NCI-H524 (cell line): ENCODE data around the gene ACTRT2.

ENCODE experiments used
- DNase-seq, 2 experiments: peaks; one replicate each; lab custom pipeline; 2025; lab: John Stamatoyannopoulos, UW

ACTRT2 gene

DNA sequence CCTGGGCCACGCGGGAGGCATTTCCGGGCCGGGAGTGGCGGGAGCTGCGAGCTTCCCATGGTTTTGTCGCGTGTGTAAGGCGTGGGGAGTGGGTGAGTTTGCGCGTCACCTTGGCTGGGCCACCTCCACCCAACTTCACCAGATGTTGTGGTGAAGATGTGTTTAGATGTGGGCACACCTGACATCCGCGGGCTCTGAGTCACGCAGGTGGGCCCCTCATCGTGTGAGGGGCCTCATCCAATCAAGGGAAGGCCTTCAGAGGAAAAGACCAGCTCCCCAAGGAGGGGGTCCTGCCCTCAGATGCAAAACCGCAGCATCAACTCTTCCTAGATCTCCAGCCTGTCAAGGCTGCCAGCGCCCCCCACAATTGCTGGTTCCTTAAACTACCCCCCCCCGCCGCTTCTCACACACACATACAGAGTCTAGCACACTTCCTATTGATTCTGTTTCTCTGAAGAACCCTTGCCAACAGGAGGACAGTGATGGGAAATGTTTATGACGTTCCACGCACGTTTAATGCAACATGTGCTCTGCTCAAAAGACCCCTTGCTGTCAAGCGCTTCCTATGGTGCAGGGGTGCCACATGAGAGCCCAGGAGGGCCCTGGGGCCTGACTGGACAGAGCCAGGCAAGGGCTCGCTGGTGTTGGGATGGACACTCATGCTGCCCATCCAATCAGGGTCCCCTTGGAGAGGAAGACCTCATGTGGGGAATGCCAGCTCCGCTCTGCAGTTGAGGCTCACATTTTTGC, 11.9 kb downstream of the ACTRT2 start:
- no peak for DNase-seq

DNA sequence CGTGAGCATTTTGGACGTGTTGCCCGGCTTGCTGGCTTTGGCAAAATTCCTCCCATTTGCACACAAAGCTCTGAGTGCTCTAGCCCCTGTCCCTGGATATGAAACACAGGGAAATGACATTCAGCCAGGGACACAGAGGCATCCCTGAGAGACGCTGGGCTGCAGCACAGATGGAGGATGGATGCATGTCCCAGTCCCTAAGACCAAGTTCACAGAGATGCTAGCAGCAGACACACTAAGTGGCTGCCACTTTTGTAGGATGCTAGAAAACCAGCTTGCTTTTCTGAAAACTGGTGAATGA, 12.5 kb downstream of the ACTRT2 start:
- DNase-seq: no peak

- DNase-seq: no peak
Observed at GRCh38 chr1:3034162-3034561, 12.9 kb downstream of the ACTRT2 start.

DNA sequence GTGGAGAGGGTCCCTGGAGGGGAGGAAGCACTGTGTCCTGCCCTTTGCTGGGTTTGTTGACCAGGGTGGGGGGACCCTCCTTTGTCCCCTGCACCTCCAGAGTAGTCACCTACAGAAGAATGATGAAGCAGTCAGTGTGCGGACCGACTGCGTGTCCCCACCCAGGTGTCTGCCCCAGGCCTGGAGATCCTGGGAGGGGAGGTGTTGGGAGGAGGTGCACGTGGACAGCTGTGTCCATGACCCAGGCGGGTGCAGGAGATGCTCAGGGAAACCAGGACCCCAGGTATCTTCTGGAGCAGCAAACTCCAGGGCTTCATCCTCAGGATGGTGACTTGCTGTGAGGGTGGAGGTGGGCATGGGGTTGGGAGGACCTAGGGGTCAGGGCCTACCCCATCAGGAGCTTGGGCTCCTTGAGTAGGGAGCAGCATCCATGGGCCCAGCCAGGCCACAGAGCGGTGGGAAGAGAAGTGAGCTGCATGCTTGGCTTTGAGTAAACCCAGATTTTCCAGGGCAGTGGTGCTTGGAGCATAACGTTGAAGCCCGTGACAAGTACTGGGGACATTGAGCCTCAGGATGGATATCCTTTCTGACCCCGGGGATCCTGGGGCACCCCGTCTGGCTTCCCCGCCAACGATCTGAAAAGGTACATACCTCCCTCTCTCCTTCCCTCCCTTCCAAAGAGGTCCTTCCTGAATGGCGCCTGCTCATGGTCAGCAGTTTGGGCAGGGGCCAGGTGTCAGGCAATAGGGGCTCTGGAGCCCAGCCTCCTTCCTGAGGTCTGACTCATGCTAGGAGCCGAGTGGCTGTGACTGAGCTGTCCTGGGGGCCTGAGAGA, 13.7 kb downstream of the ACTRT2 start:
- DNase-seq: no peak

DNA sequence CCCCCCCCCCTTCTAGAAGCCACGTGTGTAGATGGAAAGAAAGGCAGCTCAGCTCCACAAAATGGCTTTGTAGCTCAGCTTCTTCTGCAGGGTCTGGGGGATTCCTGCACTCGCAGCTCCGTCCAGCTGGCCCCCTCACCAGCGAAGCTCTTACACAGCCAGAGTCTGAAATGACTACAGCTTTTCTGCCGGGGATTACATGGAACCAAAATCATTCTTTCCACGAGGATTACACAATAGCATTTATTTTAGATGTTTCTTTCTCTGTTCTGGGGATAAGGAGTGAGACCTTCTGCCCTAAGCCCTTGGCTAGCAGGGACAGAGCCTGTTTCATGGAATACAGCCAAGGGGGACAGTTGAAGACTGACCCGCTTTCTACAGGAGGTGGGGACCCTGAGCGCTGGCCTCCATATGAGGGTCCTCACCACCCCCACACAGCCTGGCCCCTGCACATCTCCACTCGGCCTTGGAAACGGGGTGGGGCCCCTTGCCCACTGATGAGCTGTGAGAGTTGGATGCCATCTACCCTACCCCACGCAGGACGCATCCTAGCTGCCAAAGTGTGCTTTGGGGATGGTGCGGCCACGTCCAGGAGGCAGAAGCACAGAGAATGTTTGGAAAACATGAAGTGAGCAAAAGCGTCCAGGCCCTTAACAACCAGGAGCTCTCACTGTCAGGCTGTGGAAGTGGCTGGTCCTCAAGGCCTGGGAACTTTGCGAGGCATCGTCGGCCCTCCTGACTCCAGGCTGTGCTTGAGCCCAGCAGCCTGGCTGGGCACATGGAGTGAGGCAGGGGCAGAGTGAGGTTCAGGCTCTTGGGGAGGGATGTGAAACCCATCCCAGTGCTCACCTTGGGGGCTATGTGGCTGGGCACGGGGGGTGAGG, 14.5 kb downstream of the ACTRT2 start:
- DNase-seq: no peak

DNA sequence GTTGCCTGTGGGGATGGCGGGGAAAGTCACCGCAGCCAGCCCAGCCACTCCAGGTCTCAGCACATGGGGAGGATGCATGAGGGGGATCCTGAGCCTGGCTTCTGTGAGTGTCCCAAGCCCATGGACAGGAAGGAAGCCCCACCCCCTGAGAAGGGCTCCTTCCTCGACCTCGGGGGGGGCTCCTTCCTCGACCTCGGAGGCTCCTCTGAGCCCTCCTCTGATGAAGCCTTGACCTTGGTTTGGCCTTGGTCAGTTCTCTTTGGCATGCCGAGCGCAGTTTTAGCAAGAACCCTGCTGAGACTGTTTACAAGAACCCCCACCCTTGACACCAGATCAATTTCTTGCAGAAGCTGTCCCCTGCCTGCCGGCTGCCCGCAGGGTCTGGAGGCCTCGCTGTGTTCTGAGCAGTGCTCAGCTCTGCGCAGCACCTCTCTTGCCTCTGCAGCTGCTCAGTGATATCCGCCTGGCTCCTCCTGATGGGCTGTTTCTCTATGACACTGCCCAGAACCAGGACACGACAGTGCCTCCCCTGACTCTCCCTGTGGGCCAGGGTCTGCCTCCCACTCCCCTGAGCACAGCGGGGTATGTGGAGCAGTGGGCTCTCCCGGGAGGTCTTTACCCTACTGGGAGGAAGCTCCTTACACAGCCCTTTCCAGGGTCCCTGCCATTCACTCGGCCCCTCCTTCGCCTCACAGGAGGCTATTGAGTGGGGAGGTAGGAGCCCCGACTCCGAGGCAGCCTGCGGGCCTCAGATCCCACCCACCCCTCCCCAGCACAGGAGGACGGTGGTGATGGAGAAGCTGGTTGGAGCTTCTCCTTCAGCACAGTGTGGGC, 15.4 kb downstream of the ACTRT2 start:
- DNase-seq: no peak

DNA sequence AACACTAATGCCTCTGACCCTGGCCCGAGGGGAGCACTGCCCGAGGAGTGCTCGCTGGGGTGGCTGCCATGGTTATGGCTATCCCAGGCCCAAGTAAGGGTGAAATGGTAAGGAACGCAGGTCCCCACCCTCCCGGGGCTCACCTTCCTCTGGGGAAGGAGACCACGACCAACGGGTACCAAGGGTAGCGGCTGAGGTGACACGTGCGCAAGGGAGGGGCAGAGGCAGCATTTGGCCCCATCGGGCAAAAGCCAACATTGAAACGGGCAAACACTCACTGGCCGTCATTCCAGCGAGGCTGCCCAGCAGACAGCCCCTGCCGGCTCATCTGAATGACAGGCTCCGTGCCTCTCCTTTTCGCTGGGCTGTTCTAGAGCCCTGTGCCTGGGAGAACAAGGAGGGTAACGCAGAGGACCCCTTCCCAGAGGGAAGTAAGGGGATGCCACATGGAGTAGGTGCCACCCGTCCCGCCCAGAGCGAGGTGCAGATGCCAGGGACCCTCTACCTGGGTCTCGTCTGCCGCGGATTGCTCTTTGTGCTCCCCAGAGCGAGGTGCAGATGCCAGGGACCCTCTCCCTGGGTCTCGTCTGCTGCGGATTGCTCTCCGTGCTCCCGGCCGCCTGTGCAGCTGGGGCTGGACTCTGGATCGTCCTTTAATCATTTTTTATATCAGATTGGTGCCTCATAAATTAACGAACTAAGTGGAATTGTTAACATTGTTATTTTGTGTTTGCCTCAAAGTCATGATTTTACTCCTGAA, 16.2 kb downstream of the ACTRT2 start:
- DNase-seq: no peak

GRCh38 chr1:3038113-3038551, 16.9 kb downstream of the ACTRT2 start:
- DNase-seq: no peak

DNA sequence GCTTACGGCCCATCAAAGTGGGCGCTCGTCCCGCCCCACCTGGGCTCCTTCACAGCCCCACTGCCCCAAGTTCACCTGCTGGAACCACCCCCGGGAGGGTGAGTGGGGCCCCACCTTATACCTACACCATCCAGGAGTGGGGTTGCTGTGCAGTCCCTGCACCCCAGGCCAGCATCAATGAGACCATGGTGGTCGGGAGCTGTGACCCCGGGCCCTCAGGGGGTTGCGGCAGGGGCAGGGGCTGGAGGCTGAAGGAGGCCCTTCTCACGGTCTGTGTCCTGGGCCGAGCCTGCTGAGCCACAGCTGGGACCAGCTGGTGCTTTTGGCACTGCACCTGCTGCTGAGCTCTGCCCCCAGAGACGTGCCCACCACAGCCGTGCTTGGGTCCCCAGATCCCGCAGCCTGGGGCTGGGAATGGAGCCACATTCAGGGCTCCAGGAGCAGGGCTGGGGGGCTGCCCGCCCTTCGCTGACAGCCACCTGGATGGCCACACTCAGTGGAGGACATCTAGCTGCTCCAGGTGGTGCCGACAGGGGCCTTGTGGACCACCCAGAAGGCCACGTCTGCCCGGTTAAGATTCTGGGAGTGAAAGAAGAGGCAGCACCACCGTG, 17.4 kb downstream of the ACTRT2 start:
- no peak for DNase-seq

- DNase-seq: no peak
Observed at GRCh38 chr1:3040004-3040403, 18.7 kb downstream of the ACTRT2 start.

GRCh38 chr1:3042481-3042880, 21.2 kb downstream of the ACTRT2 start:
- DNase-seq: no peak

DNA sequence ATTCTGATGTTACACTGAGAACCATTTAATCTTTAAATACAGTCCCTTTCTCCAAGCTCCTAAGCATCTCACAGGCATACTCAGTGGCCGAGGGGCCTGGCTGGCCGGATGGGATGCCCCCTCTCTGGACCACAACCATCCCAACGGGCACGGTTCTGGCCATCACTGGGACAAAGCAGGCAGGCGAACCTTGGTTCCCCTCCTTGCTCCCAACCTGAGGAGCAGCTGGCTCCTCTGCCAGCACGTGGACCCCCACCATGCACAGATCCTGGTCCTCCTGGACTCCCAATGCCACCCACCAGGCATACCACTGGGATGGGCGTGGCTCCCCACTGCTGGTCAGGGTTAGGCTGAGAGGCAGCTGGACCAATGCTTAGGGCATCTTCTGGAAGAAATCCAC, 27.9 kb downstream of the ACTRT2 start:
- DNase-seq: no peak

- DNase-seq: no peak
Observed at GRCh38 chr1:3049905-3050304, 28.6 kb downstream of the ACTRT2 start.

DNA sequence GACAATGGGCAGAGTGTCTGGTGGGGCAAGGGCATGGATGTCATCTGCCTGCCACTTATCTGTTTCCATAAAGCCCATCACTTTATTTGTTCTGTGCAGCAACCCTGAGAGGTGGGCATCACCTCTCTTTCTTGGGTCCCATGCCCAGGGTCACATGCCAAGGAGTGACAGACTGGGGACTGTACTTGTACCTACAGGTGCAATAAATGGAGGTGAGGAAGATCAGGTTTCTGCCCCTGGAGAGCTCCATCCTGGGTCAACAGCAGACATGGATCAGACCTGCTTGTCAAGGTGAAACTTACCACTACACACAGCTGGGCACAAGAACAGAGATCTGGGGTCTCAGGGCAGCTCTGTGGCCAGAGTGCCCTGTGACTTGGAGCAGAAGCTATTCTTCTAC, 29.3 kb downstream of the ACTRT2 start:
- no peak for DNase-seq

DNA sequence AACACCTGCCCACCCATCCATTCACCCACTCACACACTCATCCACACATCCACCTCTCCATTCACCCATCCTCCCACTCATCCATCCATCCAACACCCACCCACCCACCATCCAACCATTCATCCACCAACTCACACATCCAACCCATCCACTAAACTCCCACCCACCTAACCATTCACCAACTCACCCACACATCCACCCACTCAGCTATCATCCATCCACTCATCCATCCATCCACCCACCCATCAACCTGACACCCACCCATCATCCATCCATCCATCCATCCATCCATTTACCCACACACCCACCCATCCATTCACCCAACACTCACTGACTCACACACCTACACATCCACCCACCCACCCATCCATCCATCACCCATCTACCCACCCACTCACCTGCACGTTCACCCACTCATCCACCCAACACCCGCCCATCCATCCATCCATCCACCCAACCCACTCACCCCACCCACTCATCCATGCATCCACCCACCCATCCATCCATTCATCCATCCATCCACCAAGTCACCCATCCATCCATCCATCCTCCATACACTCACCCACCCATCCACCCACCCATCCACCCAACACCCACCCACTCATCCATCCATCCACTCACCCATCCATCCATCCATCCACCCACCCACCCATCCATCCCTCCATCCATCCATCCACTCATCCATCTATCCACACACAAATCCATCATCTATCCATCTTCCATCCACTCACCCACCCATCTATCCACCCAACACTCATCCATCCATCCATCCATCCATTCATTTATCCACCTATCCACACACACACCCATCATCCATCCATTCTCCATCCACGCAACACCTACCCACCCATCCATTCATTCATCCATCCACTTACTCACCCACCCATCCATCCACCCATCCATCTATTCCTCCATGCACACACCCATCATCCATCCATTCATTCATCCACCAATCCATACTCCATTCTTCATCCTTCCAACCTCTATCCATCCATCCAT, 30.3 kb downstream of the ACTRT2 start:
- DNase-seq: no peak

- DNase-seq: no peak
Observed at GRCh38 chr1:3052501-3052900, 31.2 kb downstream of the ACTRT2 start.

DNA sequence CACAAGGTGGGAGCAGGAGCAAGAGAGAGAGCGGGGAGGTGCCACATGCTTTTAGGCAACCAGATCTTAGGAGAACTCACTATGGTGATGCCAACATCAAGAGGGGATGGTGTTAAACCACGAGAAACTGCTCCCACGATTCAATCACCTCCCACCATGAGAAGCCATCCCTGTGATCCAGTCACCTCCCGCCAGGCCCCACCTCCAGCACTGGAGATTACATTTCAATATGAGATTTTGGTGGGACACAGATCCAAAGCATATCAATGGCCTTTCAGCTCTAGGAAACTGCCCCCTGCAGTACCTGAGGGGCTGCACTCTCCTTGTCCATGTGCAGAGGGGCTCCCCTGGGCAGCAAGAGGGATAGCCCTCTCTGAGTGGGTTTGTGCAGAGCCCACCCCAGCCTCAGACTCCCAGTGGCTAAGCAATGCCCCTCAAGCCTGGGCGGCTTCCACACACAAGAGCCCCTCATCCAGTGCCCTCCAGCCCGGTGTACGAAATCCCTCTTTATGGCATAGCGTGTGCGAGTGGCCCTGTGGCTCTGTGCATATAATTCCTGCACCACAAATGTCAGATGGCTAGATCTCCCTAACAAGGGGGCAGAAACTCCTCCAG, 32.2 kb downstream of the ACTRT2 start:
- no peak for DNase-seq

GRCh38 chr1:3053986-3054385, 32.7 kb downstream of the ACTRT2 start:
- no peak for DNase-seq

DNA sequence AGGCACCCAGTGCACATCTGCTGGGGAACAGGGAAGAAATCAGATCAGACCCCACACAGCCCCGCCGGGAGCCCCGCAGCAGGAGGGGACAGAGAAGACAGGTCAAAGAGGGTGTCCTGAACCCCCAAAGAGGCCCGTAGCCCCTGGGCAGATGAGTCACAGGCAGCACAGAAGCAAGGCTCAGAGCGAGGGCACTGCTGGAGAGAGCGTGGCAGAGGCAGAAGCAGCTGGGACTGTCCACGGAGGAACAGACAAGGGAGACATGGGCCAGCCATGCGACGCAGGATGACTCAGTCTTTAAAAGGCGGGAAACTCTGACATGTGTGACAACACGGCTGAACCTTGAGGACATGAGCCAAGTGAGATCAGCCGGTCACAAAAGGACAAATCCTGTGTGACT, 33.2 kb downstream of the ACTRT2 start:
- no peak for DNase-seq
